ENCODE measurements around the gene RBM20.

The RBM20 gene

DNA sequence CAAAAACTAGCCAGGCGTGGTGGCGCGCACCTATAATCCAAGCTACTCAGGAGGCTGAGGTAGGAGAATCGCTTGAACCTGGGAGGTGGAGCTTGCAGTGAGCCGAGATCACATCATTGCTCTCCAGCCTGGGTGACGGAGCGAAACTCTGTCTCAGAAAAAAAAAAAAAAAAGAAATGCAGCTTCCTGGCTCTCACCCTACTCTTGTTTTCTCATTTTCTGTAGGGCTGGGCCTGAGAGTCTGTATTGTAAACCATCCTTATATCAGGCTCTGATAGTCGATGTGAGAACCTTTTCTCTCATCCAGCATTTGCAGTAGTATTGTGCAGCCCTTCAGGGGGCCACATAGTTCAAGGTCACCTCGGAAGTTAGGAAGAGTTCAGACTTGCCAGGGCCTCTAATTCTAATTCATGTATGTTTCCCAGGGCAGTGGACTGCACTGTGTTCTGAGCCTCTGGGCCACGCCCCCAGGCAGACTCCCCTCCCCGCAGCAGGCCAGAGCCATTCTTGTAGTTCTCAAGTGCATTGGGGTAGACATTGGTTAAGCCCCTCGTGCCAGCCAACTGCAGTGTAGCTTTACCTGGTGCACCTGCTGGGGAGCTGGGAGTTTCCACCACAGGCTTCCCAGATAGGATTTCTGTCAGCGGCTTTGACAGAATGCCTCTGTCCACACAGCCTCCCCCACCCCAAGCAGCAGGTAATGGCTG, 189.3 kb downstream of the RBM20 start:
- ATAC-seq = no peak
- TF ChIP-seq SNAI2 (CRISPR knock-in tag; IDR thresholded peaks at IDR 0.05) (no peak), GLIS3 (CRISPR knock-in tag; IDR thresholded peaks at IDR 0.05) (no peak), RARB (CRISPR knock-in tag; IDR thresholded peaks at IDR 0.05) (no peak), PPARA (CRISPR knock-in tag; IDR thresholded peaks at IDR 0.05; ENCODE audit: borderline replicate concordance) (no peak), TOX (CRISPR knock-in tag; IDR thresholded peaks at IDR 0.05; ENCODE audit: borderline replicate concordance) (no peak), ZNF70 (CRISPR knock-in tag; IDR thresholded peaks at IDR 0.05) (no peak), OSR1 (CRISPR knock-in tag; IDR thresholded peaks at IDR 0.05) (no peak), ZC3H10 (CRISPR knock-in tag; IDR thresholded peaks at IDR 0.05) (no peak), ISL1 (CRISPR knock-in tag; IDR thresholded peaks at IDR 0.05) (no peak), BACH2 (CRISPR knock-in tag; IDR thresholded peaks at IDR 0.05; ENCODE audit: borderline replicate concordance) (no peak), ZFP30 (CRISPR knock-in tag; IDR thresholded peaks at IDR 0.05) (no peak), ESRRG (CRISPR knock-in tag; IDR thresholded peaks at IDR 0.05) (no peak)
- TF ChIP-seq, protein P1, sequence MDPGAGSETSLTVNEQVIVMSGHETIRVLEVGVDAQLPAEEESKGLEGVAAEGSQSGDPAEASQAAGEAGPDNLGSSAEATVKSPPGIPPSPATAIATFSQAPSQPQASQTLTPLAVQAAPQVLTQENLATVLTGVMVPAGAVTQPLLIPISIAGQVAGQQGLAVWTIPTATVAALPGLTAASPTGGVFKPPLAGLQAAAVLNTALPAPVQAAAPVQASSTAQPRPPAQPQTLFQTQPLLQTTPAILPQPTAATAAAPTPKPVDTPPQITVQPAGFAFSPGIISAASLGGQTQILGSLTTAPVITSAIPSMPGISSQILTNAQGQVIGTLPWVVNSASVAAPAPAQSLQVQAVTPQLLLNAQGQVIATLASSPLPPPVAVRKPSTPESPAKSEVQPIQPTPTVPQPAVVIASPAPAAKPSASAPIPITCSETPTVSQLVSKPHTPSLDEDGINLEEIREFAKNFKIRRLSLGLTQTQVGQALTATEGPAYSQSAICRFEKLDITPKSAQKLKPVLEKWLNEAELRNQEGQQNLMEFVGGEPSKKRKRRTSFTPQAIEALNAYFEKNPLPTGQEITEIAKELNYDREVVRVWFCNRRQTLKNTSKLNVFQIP (CRISPR knock-in tag; IDR thresholded peaks at IDR 0.05; ENCODE audit: borderline replicate concordance, low read depth) = no peak
- TF ChIP-seq, protein P2, sequence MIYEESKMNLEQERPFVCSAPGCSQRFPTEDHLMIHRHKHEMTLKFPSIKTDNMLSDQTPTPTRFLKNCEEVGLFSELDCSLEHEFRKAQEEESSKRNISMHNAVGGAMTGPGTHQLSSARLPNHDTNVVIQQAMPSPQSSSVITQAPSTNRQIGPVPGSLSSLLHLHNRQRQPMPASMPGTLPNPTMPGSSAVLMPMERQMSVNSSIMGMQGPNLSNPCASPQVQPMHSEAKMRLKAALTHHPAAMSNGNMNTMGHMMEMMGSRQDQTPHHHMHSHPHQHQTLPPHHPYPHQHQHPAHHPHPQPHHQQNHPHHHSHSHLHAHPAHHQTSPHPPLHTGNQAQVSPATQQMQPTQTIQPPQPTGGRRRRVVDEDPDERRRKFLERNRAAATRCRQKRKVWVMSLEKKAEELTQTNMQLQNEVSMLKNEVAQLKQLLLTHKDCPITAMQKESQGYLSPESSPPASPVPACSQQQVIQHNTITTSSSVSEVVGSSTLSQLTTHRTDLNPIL (CRISPR knock-in tag; IDR thresholded peaks at IDR 0.05; ENCODE audit: low read depth) = no peak
- TF ChIP-seq, protein P3, sequence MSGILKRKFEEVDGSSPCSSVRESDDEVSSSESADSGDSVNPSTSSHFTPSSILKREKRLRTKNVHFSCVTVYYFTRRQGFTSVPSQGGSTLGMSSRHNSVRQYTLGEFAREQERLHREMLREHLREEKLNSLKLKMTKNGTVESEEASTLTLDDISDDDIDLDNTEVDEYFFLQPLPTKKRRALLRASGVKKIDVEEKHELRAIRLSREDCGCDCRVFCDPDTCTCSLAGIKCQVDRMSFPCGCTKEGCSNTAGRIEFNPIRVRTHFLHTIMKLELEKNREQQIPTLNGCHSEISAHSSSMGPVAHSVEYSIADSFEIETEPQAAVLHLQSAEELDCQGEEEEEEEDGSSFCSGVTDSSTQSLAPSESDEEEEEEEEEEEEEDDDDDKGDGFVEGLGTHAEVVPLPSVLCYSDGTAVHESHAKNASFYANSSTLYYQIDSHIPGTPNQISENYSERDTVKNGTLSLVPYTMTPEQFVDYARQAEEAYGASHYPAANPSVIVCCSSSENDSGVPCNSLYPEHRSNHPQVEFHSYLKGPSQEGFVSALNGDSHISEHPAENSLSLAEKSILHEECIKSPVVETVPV (CRISPR knock-in tag; IDR thresholded peaks at IDR 0.05) = no peak

DNA sequence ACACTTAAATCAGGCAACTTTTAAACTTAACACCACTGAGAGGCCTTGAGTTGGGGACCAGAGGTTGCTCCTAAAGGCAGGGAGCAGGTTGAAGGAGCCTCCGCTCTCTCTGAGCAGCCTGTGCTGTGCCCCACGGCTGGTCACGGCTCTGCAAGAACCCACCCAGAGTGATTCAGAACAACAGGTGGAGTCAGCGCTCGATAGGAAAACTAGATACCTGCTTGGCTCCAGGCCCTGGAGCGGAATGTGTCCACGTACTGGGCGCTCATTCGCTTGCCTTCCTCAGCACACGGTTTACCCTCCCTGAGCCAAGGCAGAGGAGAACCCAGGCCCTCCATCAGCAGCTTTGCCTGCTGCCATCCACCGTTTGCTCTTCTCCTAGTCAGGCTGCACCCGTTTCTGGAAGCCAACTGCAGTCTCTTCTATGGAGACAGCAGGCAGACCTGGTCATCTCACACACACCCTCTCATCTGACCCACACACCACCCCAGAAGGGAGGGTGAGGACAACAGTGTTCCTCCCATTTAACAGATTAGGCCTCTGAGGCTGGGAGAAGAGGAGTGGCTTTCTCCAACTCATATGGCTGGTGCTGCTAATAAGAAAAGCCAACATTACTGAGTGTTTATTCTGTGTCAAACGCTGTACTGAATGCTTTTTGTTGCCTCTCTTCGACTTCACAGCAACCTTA, 189.9 kb downstream of the RBM20 start:
- TF ChIP-seq SNAI2 (CRISPR knock-in tag; IDR thresholded peaks at IDR 0.05) (no peak), TCF4 (CRISPR knock-in tag; IDR thresholded peaks at IDR 0.05; ENCODE audit: borderline replicate concordance) (no peak)
- ATAC-seq = no peak

DNA sequence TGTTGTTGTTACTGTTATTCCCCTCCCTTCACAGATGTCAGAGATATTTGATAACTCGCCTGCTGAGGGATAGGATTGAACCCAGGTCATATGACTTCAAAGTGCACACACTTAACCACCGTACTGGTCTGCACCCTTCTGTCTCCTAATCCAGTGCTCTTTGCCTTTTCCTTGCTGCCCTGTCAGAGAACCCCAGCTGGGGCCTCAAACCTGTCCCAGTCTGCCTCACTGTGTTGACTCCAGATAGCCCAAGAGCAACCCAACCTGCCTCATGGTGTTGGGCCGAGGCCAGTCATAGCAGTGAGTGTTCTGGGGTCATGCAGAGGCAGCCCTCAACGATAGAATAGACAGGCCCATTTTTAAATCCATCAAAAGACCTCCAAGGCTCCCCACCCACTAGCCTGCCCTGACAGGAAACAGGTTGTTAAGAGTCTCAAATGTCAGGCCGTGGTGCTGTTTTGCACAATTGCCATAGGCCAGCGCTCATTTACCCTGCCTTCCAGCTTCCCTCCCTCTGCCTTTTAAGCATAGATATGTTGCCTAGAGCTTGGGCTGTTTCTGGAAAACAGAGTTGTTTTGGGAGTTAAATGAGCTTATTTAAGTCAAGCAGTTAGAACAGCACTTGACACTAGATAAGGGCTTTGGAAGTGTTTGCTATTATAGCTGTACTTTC, 190.6 kb downstream of the RBM20 start:
- ATAC-seq = peak; percentile 63
- no peak for TF ChIP-seq ZNF70 (CRISPR knock-in tag; IDR thresholded peaks at IDR 0.05)
- no peak for TF ChIP-seq ZNF8 (CRISPR knock-in tag; IDR thresholded peaks at IDR 0.05)
- TF ChIP-seq TOX (CRISPR knock-in tag; IDR thresholded peaks at IDR 0.05; ENCODE audit: borderline replicate concordance) = no peak
- TF ChIP-seq ZNF565 (CRISPR knock-in tag; conservative IDR thresholded peaks at IDR 0.05; ENCODE audit: low read depth) = no peak
- TF ChIP-seq, protein P1 (CRISPR knock-in tag; IDR thresholded peaks at IDR 0.05; ENCODE audit: borderline replicate concordance, low read depth) = no peak
- no peak for TF ChIP-seq ISL1 (CRISPR knock-in tag; IDR thresholded peaks at IDR 0.05)
- no peak for TF ChIP-seq ZC3H10 (CRISPR knock-in tag; IDR thresholded peaks at IDR 0.05)
- no peak for TF ChIP-seq ESRRG (CRISPR knock-in tag; IDR thresholded peaks at IDR 0.05)
- no peak for TF ChIP-seq ZFP3 (CRISPR knock-in tag; IDR thresholded peaks at IDR 0.05)
- TF ChIP-seq OSR1 (CRISPR knock-in tag; IDR thresholded peaks at IDR 0.05) = no peak
- TF ChIP-seq TCF4 (CRISPR knock-in tag; IDR thresholded peaks at IDR 0.05; ENCODE audit: borderline replicate concordance) = no peak
- TF ChIP-seq, protein P3 (CRISPR knock-in tag; IDR thresholded peaks at IDR 0.05) = no peak
- TF ChIP-seq, protein P2 (CRISPR knock-in tag; IDR thresholded peaks at IDR 0.05; ENCODE audit: low read depth) = no peak

All from SK-N-SH treated with all-trans-retinoic acid at 6 μM for 48 hours (cell line).